GM19043 (cell line): ENCODE results near the gene CELF5.

ENCODE experiments used
- ATAC-seq: cut with Tn5 transposase; IDR thresholded peaks from one replicate; pipeline ENCODE4 v1.9.1; 2021; ENCODE audit warnings: low read depth; ENCODE audit not compliant: unreplicated experiment

Gene CELF5

GRCh38 chr19:3269916-3270671 is 45.6 kb downstream of the CELF5 start:
- no peak for ATAC-seq

- ATAC-seq, result no peak
These were observed 46.4 kb downstream of the CELF5 start for GRCh38 chr19:3270902-3271301.

- ATAC-seq, result no peak
These were observed 48.0 kb downstream of the CELF5 start for GRCh38 chr19:3272401-3272931.

- no peak for ATAC-seq
These were observed 48.5 kb downstream of the CELF5 start for GRCh38 chr19:3272952-3273351.

GRCh38 chr19:3274245-3274941 is 49.9 kb downstream of the CELF5 start:
- ATAC-seq, result no peak

GRCh38 chr19:3274942-3275582 is 50.6 kb downstream of the CELF5 start:
- ATAC-seq, result no peak

GRCh38 chr19:3275583-3276340 is 51.3 kb downstream of the CELF5 start:
- no peak for ATAC-seq

- ATAC-seq, result no peak
These were observed 51.9 kb downstream of the CELF5 start for GRCh38 chr19:3276341-3276799.

GRCh38 chr19:3277649-3278048 is 53.2 kb downstream of the CELF5 start:
- ATAC-seq, result no peak

- no peak for ATAC-seq
These were observed 53.8 kb downstream of the CELF5 start for GRCh38 chr19:3278294-3278693.

GRCh38 chr19:3278749-3279148 is 54.3 kb downstream of the CELF5 start:
- ATAC-seq, result no peak

GRCh38 chr19:3279306-3279705 is 54.8 kb downstream of the CELF5 start:
- no peak for ATAC-seq

GRCh38 chr19:3281026-3281425 is 56.6 kb downstream of the CELF5 start:
- no peak for ATAC-seq

GRCh38 chr19:3282155-3282554 is 57.7 kb downstream of the CELF5 start:
- ATAC-seq, result no peak

GRCh38 chr19:3282564-3282963 is 58.1 kb downstream of the CELF5 start:
- no peak for ATAC-seq

GRCh38 chr19:3283246-3283751 is 58.8 kb downstream of the CELF5 start:
- no peak for ATAC-seq

GRCh38 chr19:3283886-3284657 is 59.6 kb downstream of the CELF5 start:
- ATAC-seq, result no peak

- ATAC-seq, result no peak
These were observed 60.5 kb downstream of the CELF5 start for GRCh38 chr19:3284759-3285646.
